ENCODE results near the gene IFT122.

- TF ChIP-seq CEBPB (IDR thresholded peaks at IDR 0.05) (no peak), CHD2 (IDR thresholded peaks at IDR 0.05; ENCODE audit: low read length, partially characterized antibody) (no peak), KDM1A (IDR thresholded peaks at IDR 0.05; ENCODE audit: low read depth) (no peak), BHLHE40 (IDR thresholded peaks at IDR 0.05; ENCODE audit: low read depth, low read length) (no peak), RCOR1 (IDR thresholded peaks at IDR 0.05; ENCODE audit: low read depth, low read length) (no peak)
- TF ChIP-seq, protein P1, sequence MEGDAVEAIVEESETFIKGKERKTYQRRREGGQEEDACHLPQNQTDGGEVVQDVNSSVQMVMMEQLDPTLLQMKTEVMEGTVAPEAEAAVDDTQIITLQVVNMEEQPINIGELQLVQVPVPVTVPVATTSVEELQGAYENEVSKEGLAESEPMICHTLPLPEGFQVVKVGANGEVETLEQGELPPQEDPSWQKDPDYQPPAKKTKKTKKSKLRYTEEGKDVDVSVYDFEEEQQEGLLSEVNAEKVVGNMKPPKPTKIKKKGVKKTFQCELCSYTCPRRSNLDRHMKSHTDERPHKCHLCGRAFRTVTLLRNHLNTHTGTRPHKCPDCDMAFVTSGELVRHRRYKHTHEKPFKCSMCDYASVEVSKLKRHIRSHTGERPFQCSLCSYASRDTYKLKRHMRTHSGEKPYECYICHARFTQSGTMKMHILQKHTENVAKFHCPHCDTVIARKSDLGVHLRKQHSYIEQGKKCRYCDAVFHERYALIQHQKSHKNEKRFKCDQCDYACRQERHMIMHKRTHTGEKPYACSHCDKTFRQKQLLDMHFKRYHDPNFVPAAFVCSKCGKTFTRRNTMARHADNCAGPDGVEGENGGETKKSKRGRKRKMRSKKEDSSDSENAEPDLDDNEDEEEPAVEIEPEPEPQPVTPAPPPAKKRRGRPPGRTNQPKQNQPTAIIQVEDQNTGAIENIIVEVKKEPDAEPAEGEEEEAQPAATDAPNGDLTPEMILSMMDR (IDR thresholded peaks at IDR 0.05): no peak
These were observed 95.1 kb downstream of the IFT122 start for GRCh38 chr3:129535075-129535474.
